H1 (cell line): ENCODE results near the gene ARHGAP10. TPM values are rescaled to one million over a fixed set of nuclear protein-coding genes. Genes with fewer than 3 reads are reported as not detected.

Experiments used
- CTCF ChIA-PET: fragments of 300-600 bp; sonication (Branson Sonifier 250); formaldehyde crosslinking; loops from one replicate; lab custom pipeline; 2021; ENCODE audit not compliant: partially characterized antibody; lab: Charles Lee
- POLR2A ChIA-PET: fragments of 300-600 bp; sonication (Branson Sonifier 250); formaldehyde crosslinking; loops from one replicate; lab custom pipeline; 2021; ENCODE audit warnings: inconsistent platforms; ENCODE audit not compliant: partially characterized antibody; lab: Charles Lee
- DNase-seq, 2 experiments: peaks; one replicate each; pipeline versions ENCODE4 v3.0.0 to v3.0.0-alpha.2; 2010 to 2022; ENCODE audit warnings: low spot score in 2 of 2, low read depth in 1 of 2, mixed read lengths in 1 of 2
- FAIRE-seq: peaks from 2 replicates; lab custom pipeline; 2011; peaks lifted over from hg19 to GRCh38; lab: Jason Lieb, UNC
- H2AFZ ChIP-seq: 2 replicates; pipeline ENCODE4 v1.8.1; 2012; ENCODE audit warnings: low read length, inconsistent platforms
- H2AK5ac ChIP-seq: 2 replicates; pipeline ENCODE4 v1.6.1; 2013; ENCODE audit warnings: low read depth, low read length
- H2BK120ac ChIP-seq: replicated peaks from 2 replicates; pipeline ENCODE3; 2013; ENCODE audit warnings: low read depth, low read length, inconsistent platforms
- H2BK12ac ChIP-seq: 2 replicates; pipeline ENCODE4 v1.6.1; 2013; ENCODE audit warnings: low read depth, low read length
- H2BK15ac ChIP-seq: 2 replicates; pipeline ENCODE4 v1.6.1; 2013; ENCODE audit warnings: low read length
- H2BK20ac ChIP-seq: 2 replicates; pipeline ENCODE4 v1.6.1; 2013; ENCODE audit warnings: low read length
- H2BK5ac ChIP-seq: 2 replicates; pipeline ENCODE4 v1.6.1; 2013; ENCODE audit warnings: low read depth, low read length
- H3K14ac ChIP-seq: 2 replicates; pipeline ENCODE4 v1.6.1; 2013; ENCODE audit warnings: inconsistent platforms; ENCODE audit not compliant: insufficient read length
- H3K18ac ChIP-seq: 2 replicates; pipeline ENCODE4 v1.6.1; 2013; ENCODE audit warnings: low read length; ENCODE audit errors: extremely low read depth
- H3K23ac ChIP-seq: 2 replicates; pipeline ENCODE4 v1.6.1; 2013; ENCODE audit warnings: inconsistent platforms; ENCODE audit not compliant: insufficient read length
- H3K23me2 ChIP-seq: 2 replicates; pipeline ENCODE4 v1.6.1; 2013; ENCODE audit warnings: low read depth, low read length
- H3K27ac ChIP-seq: 2 replicates; pipeline ENCODE4 v1.6.1; 2011; ENCODE audit warnings: low read depth, low read length, inconsistent platforms
- H3K27me3 ChIP-seq, 4 experiments: replicated peaks in 1 of 4; 1 replicate in 1 of 4; 2 replicates in 3 of 4; pipeline versions ENCODE4 v1.6.1 to v1.8.1; 2011 to 2013; ENCODE audit warnings: low read length in 3 of 4, mild to moderate bottlenecking in 3 of 4, inconsistent platforms in 2 of 4, mixed read lengths in 2 of 4, moderate library complexity in 1 of 4; ENCODE audit not compliant: control insufficient read depth in 3 of 4, insufficient read depth in 3 of 4; ENCODE audit errors: extremely low read depth in 1 of 4
- H3K36me3 ChIP-seq, 4 experiments: 2 replicates each; pipeline versions ENCODE4 v1.6.1 to v1.8.1; 2011 to 2013; ENCODE audit warnings: mild to moderate bottlenecking in 4 of 4, low read length in 3 of 4, moderate library complexity in 2 of 4, control low read depth in 1 of 4, inconsistent platforms in 1 of 4; ENCODE audit not compliant: insufficient read depth in 4 of 4, control insufficient read depth in 2 of 4
- H3K4ac ChIP-seq: replicated peaks from 2 replicates; pipeline ENCODE3; 2013; ENCODE audit warnings: low read length, low read depth, mixed read lengths, inconsistent platforms; ENCODE audit not compliant: insufficient read length
- H3K4me1 ChIP-seq, 4 experiments: replicated peaks in 1 of 4; 1 replicate in 1 of 4; 2 replicates in 3 of 4; pipeline versions ENCODE4 v1.6.1 to v1.8.1; 2011 to 2013; ENCODE audit warnings: low read length in 3 of 4, inconsistent platforms in 2 of 4, mixed read lengths in 1 of 4; ENCODE audit not compliant: insufficient read depth in 4 of 4, control insufficient read depth in 3 of 4
- H3K4me2 ChIP-seq, 2 experiments: 2 replicates each; pipeline versions ENCODE4 v1.6.1 to v1.8.1; 2011 to 2013; ENCODE audit warnings: low read depth in 2 of 2, low read length in 2 of 2, control low read depth in 1 of 2, inconsistent platforms in 1 of 2, mild to moderate bottlenecking in 1 of 2; ENCODE audit not compliant: insufficient read depth in 1 of 2
- H3K4me3 ChIP-seq, 4 experiments: fragments of 200-600, 300-600 bp in 1 of 4; sonication (generic), shearing (Covaris generic), sonication (Bioruptor Twin) in 1 of 4; 2 replicates each; pipeline versions ENCODE4 v1.5.1 to v1.8.1; 2011 to 2016; ENCODE audit warnings: low read length in 4 of 4, low read depth in 3 of 4, control low read depth in 2 of 4, inconsistent platforms in 2 of 4, mild to moderate bottlenecking in 2 of 4, mixed read lengths in 1 of 4, moderate library complexity in 1 of 4; ENCODE audit not compliant: insufficient read depth in 2 of 4; ENCODE audit errors: extremely low read depth in 1 of 4
- H3K56ac ChIP-seq: replicated peaks from 2 replicates; pipeline ENCODE3; 2013; ENCODE audit warnings: low read depth, mild to moderate bottlenecking, mixed read lengths, low read length, inconsistent platforms; ENCODE audit not compliant: insufficient read length
- H3K79me1 ChIP-seq: 2 replicates; pipeline ENCODE4 v1.6.1; 2013; ENCODE audit warnings: low read depth, low read length, control low read depth
- H3K79me2 ChIP-seq, 2 experiments: 2 replicates each; pipeline versions ENCODE4 v1.6.1 to v1.8.1; 2012 to 2013; ENCODE audit warnings: low read length in 2 of 2, mild to moderate bottlenecking in 2 of 2, inconsistent platforms in 1 of 2; ENCODE audit not compliant: insufficient read depth in 2 of 2, control insufficient read depth in 1 of 2
- H3K9ac ChIP-seq, 4 experiments: replicated peaks in 1 of 4; 1 replicate in 1 of 4; 2 replicates in 3 of 4; pipeline versions ENCODE4 v1.6.1 to v1.8.1; 2011 to 2013; ENCODE audit warnings: low read depth in 3 of 4, low read length in 3 of 4, control low read depth in 2 of 4, mild to moderate bottlenecking in 2 of 4, moderate library complexity in 2 of 4, inconsistent platforms in 1 of 4; ENCODE audit errors: extremely low read depth in 1 of 4
- H3K9me3 ChIP-seq, 2 experiments: 2 replicates each; pipeline versions ENCODE4 v1.6.1 to v1.8.1; 2012 to 2013; ENCODE audit warnings: mild to moderate bottlenecking in 2 of 2, moderate library complexity in 2 of 2, control low read depth in 1 of 2, inconsistent platforms in 1 of 2, low read depth in 1 of 2, low read length in 1 of 2, mixed read lengths in 1 of 2; ENCODE audit not compliant: insufficient read depth in 2 of 2
- H4K20me1 ChIP-seq, 2 experiments: replicated peaks in 1 of 2; 2 replicates each; pipeline versions ENCODE3 to v1.8.1; 2011 to 2013; ENCODE audit warnings: inconsistent platforms in 2 of 2, low read length in 2 of 2, mild to moderate bottlenecking in 1 of 2; ENCODE audit not compliant: insufficient read depth in 2 of 2, control insufficient read depth in 1 of 2
- H4K5ac ChIP-seq: 2 replicates; pipeline ENCODE4 v1.6.1; 2013; ENCODE audit warnings: low read length, low read depth, mixed read lengths, inconsistent platforms; ENCODE audit not compliant: insufficient read length
- H4K8ac ChIP-seq: 2 replicates; pipeline ENCODE4 v1.8.0; 2013; ENCODE audit warnings: mild to moderate bottlenecking, moderate library complexity, low read length, inconsistent platforms; ENCODE audit not compliant: insufficient read depth; ENCODE audit errors: extremely low read depth
- H4K91ac ChIP-seq: replicated peaks from 2 replicates; pipeline ENCODE3; 2013; ENCODE audit warnings: low read length, mixed read lengths, inconsistent platforms; ENCODE audit not compliant: insufficient read length
- E2F6 ChIP-seq: IDR thresholded peaks from 2 replicates; pipeline ENCODE4 v1.6.1; 2012; ENCODE audit warnings: inconsistent platforms
- HDAC6 ChIP-seq: IDR thresholded peaks from one replicate; pipeline ENCODE4 v1.7.1; 2012; ENCODE audit warnings: low read depth, mild to moderate bottlenecking, inconsistent platforms, low read length, moderate library complexity
- KDM5A ChIP-seq: fragments of 200-600 bp; IDR thresholded peaks from 2 replicates; pipeline ENCODE4 v1.7.1; 2012; ENCODE audit warnings: mild to moderate bottlenecking, low read length, inconsistent platforms, mixed read lengths
- NANOG ChIP-seq: IDR thresholded peaks from 2 replicates; pipeline ENCODE4 v1.6.1; 2011; ENCODE audit warnings: low read length, low read depth, mild to moderate bottlenecking, inconsistent platforms; ENCODE audit not compliant: insufficient read depth, poor library complexity, severe bottlenecking
- RAD21 ChIP-seq, 2 experiments: IDR thresholded peaks in 1 of 2; conservative IDR thresholded peaks in 1 of 2; 2 replicates each; pipeline ENCODE4 v1.6.1; 2011; ENCODE audit warnings: low read depth in 2 of 2, low read length in 2 of 2, improper control_type of control experiment in 1 of 2, inconsistent platforms in 1 of 2, mild to moderate bottlenecking in 1 of 2, moderate library complexity in 1 of 2
- RFX5 ChIP-seq: IDR thresholded peaks from 2 replicates; pipeline ENCODE4 v1.6.1; 2011; ENCODE audit warnings: low read depth, low read length, improper control_type of control experiment, borderline replicate concordance
- SAP30 ChIP-seq: fragments of 300-600 bp; sonication (generic); IDR thresholded peaks from 2 replicates; pipeline ENCODE4 v1.7.1; 2012; ENCODE audit warnings: low read length, moderate library complexity, mild to moderate bottlenecking, inconsistent platforms; ENCODE audit not compliant: insufficient read depth, insufficient replicate concordance
- SIN3A ChIP-seq, 2 experiments: IDR thresholded peaks in 1 of 2; conservative IDR thresholded peaks in 1 of 2; 2 replicates each; pipeline ENCODE4 v1.6.1; 2011 to 2012; ENCODE audit warnings: low read length in 2 of 2, improper control_type of control experiment in 1 of 2, low read depth in 1 of 2, mild to moderate bottlenecking in 1 of 2
- SP4 ChIP-seq: IDR thresholded peaks from 2 replicates; pipeline ENCODE4 v1.6.1; 2012; ENCODE audit warnings: low read length, inconsistent platforms
- TEAD4 ChIP-seq: IDR thresholded peaks from 2 replicates; pipeline ENCODE4 v1.6.1; 2012; ENCODE audit warnings: low read depth, low read length, inconsistent platforms, mixed read lengths
- WGBS, 2 experiments: shearing (Covaris generic) in 1 of 2; methylation state at CpG; one replicate each; pipeline versions ENCODE4 v1.1.6 to v1.1.7; 2013 to 2015; ENCODE audit warnings: low lambda C conversion rate in 2 of 2, mixed read lengths in 2 of 2, inconsistent platforms in 1 of 2, low coverage in 1 of 2, missing lambda C conversion rate in 1 of 2; ENCODE audit not compliant: insufficient replicate concordance in 2 of 2, insufficient coverage in 1 of 2, insufficient read length in 1 of 2; ENCODE audit errors: extremely low coverage in 1 of 2, missing lambda C conversion rate in 1 of 2; 5-methylcytosine and 5-hydroxymethylcytosine counted together
- polyA plus RNA-seq, 7 experiments: library from polyadenylated mRNA; depleted of rRNA in 3 of 7; stranded (reverse) in 5 of 7; unstranded in 2 of 7; fragments of >200 nt in 5 of 7; fragments of 200-250 nt in 2 of 7; gene quantifications; 1 replicate in 5 of 7; 2 replicates in 1 of 7; 4 replicates in 1 of 7; pipeline versions ENCODE4 v1.2.1 to v1.2.3, GENCODE V29; 2011 to 2013; ENCODE audit warnings: missing spikeins in 2 of 7, mixed read lengths in 2 of 7
- total RNA-seq: library from RNA; stranded (reverse); fragmentation: NEBNext Ultra II Directional; extraction: Animal tissue kit (Norgen Biotek cat#: 25700); gene quantifications from 2 replicates; pipeline ENCODE4 v1.2.1, GENCODE V29; 2021

The ARHGAP10 gene
- total and polyA plus RNA-seq, 2 of the 8 experiments (the other 6 are each of a cell fraction or from before 2014, with no cell fraction given), result 3.7 to 6.1 TPM

- Histone ChIP-seq H3K4ac (no peak overlapping the region), H2AK5ac (no peak overlapping the region), H3K56ac (no peak overlapping the region), H3K27ac (no peak overlapping the region), H2BK12ac (no peak overlapping the region), H4K91ac (no peak overlapping the region), H3K23ac (no peak overlapping the region), H3K9ac (no peak overlapping the region), H3K27me3 (no peaks in the 10 kb centered on the region), H3K4me1 (peaks cover 0 to 7% (median 4%) of the 10 kb centered on the region in 4 experiments; a peak in 2 of 7 replicates), H3K18ac (no peak overlapping the region), H3K4me2 (no peak overlapping the region), H2BK5ac (no peak overlapping the region), H3K79me2 (no peaks in the 10 kb centered on the region), H4K8ac (no peak overlapping the region), H2BK120ac (no peak overlapping the region), H2BK15ac (no peak overlapping the region), H2AFZ (no peak overlapping the region), H3K79me1 (no peaks in the 10 kb centered on the region), H3K14ac (no peak overlapping the region), H3K4me3 (no peak overlapping the region), H3K23me2 (no peaks in the 10 kb centered on the region), H4K5ac (no peak overlapping the region), H3K9me3 (no peaks in the 10 kb centered on the region), H4K20me1 (no peaks in the 10 kb centered on the region), H3K36me3 (no peaks in the 10 kb centered on the region), H2BK20ac (no peak overlapping the region)
- DNase-seq (no peak), FAIRE-seq (no peak)
- 87% methylated on average over 12 of the region's 13 CpGs; no CpG with 5 or more reads in 1 of the 2 experiments for WGBS, 2 experiments
- CTCF ChIA-PET, result interaction anchor here (0.7 to 1.4 kb wide), 5 partner anchors 11 to 774 kb away, joined by 3 to 6 read pairs (median 3); no protein-coding TSS in a partner anchor
- POLR2A ChIA-PET, result no interaction called here
- TF ChIP-seq RFX5 (no peak), E2F6 (no peak), NANOG (no peak), SIN3A (conservative IDR thresholded peaks at IDR 0.05 in 1 of 2, IDR thresholded peaks at IDR 0.05 in 1 of 2; ENCODE audit: low read depth in 1 of 2, low read length in 2 of 2) (no peak), TEAD4 (no peak), SAP30 (no peak), RAD21 (IDR thresholded peaks at IDR 0.05 in 1 of 2, conservative IDR thresholded peaks at IDR 0.05 in 1 of 2; ENCODE audit: low read depth in 2 of 2, low read length in 2 of 2) (no peak), KDM5A (no peak), HDAC6 (no peak), SP4 (no peak)
These were observed 328.6 kb downstream of the ARHGAP10 start for GRCh38 chr4:148060264-148061140.
